ENCODE results near the gene ANTXR1. TPM values are rescaled to one million over a fixed set of nuclear protein-coding genes. Genes with fewer than 3 reads are reported as not detected.

ANTXR1 gene
- total RNA-seq, 5 donors from 2014 or later (not counting 1 experiment from before 2014, with no cell fraction given) = 0.19 to 0.79 (median 0.63) TPM; not detected in 1

DNA sequence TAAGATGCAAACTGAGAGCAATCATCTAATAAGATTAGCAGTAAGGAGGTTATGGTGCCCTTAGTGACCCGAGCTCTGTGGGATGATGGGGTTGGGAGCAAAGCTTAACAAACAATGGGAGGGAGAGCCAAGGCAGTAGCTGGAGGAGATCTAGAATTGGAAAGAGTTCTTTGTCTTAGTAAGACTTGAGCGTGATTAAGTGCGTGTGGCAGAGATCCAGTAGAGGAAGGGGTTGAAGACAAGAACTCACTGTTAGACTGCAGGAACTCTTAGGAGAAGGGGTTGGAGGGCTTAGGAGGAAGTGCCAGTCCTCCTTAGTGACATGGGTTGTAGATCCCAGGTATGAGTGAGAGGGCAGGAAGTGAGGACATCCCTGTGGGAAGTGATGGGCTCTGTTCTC lies 189.3 kb downstream of the ANTXR1 start:
- WGBS (ENCODE audit: insufficient coverage) = 86% methylated on average over 3 of the region's 3 CpGs
- ChIA-PET CTCF (no interaction called here), POLR2A (no interaction called here)
- Mint-ChIP-seq H3K4me1 (no peaks in the 10 kb centered on the region), H3K27ac (no peak overlapping the region), H3K27me3 (peaks cover 6% of the 10 kb centered on the region in 2 donors), H3K4me3 (no peak overlapping the region), H3K9me3 (no peaks in the 10 kb centered on the region), H3K36me3 (no peaks in the 10 kb centered on the region)
- no peak for DNase-seq
- no peak for ATAC-seq (replicated peaks in 1 of 4)
- H3K4me1 ChIP-seq (ENCODE audit: control insufficient read depth in 1 of 2, extremely low read depth in 1 of 2, insufficient read depth in 2 of 2, low read length in 2 of 2) = no peaks in the 10 kb centered on the region
- H3K27ac ChIP-seq (ENCODE audit: low read length) = no peak overlapping the region
- no peaks in the 10 kb centered on the region for H3K9me3 ChIP-seq
- H3K27me3 ChIP-seq (replicated peaks in 1 of 2; ENCODE audit: control insufficient read depth in 2 of 2, extremely low read depth in 1 of 2, insufficient read depth in 2 of 2, low read length in 1 of 2) = no peaks in the 10 kb centered on the region
- no peak overlapping the region for H3K4me3 ChIP-seq (ENCODE audit: control insufficient read depth in 1 of 2, extremely low read depth in 1 of 2, low read length in 1 of 2)
- no peaks in the 10 kb centered on the region for H3K36me3 ChIP-seq (ENCODE audit: control insufficient read depth in 2 of 2, extremely low read depth in 1 of 2, insufficient read depth in 1 of 2, low read length in 1 of 2)

DNA sequence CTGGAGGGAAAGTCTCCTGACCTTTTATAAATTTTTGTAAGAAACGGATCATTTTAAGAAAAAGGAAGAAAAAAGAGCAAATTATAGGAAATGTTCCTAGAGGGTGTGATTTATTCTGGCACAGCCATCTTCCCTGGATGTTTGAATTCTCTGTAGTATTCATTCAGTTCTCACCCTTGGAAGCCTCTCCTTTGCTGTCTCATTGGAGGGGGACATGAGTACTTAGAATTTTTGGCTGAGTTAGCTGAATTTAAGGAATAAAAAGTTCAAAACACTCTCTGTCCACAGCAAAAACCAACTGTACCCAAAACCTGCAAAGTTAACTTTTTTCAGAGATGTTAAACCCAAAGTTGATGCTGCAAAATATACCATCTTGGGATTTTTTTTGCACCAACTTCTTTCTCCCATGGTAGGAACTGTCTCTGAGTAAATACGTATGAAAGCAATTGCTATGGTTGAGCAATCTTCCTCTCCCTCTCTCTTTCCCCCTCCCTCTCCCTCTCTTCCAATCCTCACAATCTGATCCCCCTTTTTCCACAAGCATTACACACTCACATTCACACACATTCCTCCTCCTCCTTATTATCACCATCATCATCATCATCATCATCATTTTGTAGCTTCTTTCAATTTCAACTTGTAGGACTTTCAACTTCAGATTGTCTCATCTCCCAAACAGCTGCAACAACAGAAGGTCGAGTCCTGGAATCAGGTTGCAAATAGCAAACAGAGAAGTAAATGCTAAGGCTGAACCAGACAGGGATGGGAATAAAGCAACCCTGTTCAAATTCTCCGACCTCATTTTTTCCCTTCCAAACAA lies 190.4 kb downstream of the ANTXR1 start:
- Histone ChIP-seq H3K4me3 (ENCODE audit: control insufficient read depth in 1 of 2, extremely low read depth in 1 of 2, low read length in 1 of 2) (no peak overlapping the region), H3K9me3 (no peaks in the 10 kb centered on the region), H3K36me3 (ENCODE audit: control insufficient read depth in 2 of 2, extremely low read depth in 1 of 2, insufficient read depth in 1 of 2, low read length in 1 of 2) (no peaks in the 10 kb centered on the region), H3K27me3 (replicated peaks in 1 of 2; ENCODE audit: control insufficient read depth in 2 of 2, extremely low read depth in 1 of 2, insufficient read depth in 2 of 2, low read length in 1 of 2) (no peaks in the 10 kb centered on the region), H3K27ac (ENCODE audit: low read length) (no peak overlapping the region), H3K4me1 (ENCODE audit: control insufficient read depth in 1 of 2, extremely low read depth in 1 of 2, insufficient read depth in 2 of 2, low read length in 2 of 2) (no peaks in the 10 kb centered on the region)
- Mint-ChIP-seq H3K27ac (no peak overlapping the region), H3K36me3 (no peaks in the 10 kb centered on the region), H3K9me3 (no peaks in the 10 kb centered on the region), H3K4me3 (no peak overlapping the region), H3K4me1 (no peaks in the 10 kb centered on the region), H3K27me3 (peaks cover 6% of the 10 kb centered on the region in 2 donors)
- POLR2A ChIA-PET = no interaction called here
- 67% methylated on average over 1 of the region's 4 CpGs for WGBS (ENCODE audit: insufficient coverage)
- ATAC-seq (replicated peaks in 1 of 4) (no peak), DNase-seq (no peak)
- CTCF ChIA-PET = no interaction called here

DNA sequence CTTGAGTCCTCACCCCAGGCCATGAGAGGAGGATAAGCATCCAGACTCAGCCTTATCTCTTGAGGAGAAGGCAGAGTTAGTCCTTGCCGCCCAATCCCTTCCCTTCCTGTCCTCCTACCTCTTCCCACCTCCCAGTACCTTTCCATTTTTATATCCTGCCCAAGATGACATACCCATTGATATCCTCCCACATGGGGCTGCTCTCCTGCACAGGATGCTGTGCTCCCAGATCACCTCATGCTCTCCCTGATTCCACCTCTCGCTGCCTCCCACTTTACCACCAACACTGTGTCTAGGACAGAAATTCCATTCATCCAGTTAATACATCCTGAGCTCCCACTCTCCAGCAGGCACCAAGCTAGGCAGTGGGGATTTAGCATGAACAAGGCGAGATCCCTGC lies 191.7 kb downstream of the ANTXR1 start:
- no peaks in the 10 kb centered on the region for H3K4me1 Mint-ChIP-seq
- H3K27me3 ChIP-seq (replicated peaks in 1 of 2; ENCODE audit: control insufficient read depth in 2 of 2, extremely low read depth in 1 of 2, insufficient read depth in 2 of 2, low read length in 1 of 2) = no peaks in the 10 kb centered on the region
- WGBS (ENCODE audit: insufficient coverage) = 83% methylated on average over 3 of the region's 3 CpGs
- H3K36me3 Mint-ChIP-seq = no peaks in the 10 kb centered on the region
- H3K27me3 Mint-ChIP-seq = peaks cover 6% of the 10 kb centered on the region in 2 donors
- ChIA-PET CTCF (no interaction called here), POLR2A (no interaction called here)
- H3K36me3 ChIP-seq (ENCODE audit: control insufficient read depth in 2 of 2, extremely low read depth in 1 of 2, insufficient read depth in 1 of 2, low read length in 1 of 2) = no peaks in the 10 kb centered on the region
- no peaks in the 10 kb centered on the region for H3K4me1 ChIP-seq (ENCODE audit: control insufficient read depth in 1 of 2, extremely low read depth in 1 of 2, insufficient read depth in 2 of 2, low read length in 2 of 2)
- no peak overlapping the region for H3K4me3 Mint-ChIP-seq
- H3K27ac Mint-ChIP-seq = no peak overlapping the region
- H3K9me3 Mint-ChIP-seq = no peaks in the 10 kb centered on the region
- ATAC-seq (replicated peaks in 1 of 4) (no peak), DNase-seq (no peak)
- H3K9me3 ChIP-seq = no peaks in the 10 kb centered on the region
- no peak overlapping the region for H3K27ac ChIP-seq (ENCODE audit: low read length)
- no peak overlapping the region for H3K4me3 ChIP-seq (ENCODE audit: control insufficient read depth in 1 of 2, extremely low read depth in 1 of 2, low read length in 1 of 2)

DNA sequence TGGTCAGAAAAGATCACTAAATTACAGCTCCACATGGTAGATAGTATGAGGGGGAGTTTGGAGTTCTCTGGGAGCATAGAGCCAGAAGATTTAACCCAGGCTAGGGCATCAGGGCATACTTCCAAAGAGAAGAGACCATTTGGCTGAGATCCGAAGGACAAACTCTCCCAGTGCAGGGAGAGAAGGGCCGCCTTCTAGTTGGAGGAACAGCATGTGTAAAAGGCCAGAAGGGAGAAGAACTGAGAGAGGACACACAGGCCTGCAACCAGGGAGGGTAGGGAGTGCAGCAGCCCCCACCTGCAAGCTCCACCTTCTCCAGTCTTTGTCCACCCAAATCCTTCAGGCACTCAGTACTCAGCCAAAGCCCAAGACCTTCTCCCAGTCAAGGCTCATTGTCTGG lies 192.1 kb downstream of the ANTXR1 start:
- Histone ChIP-seq H3K27ac (ENCODE audit: low read length) (no peak overlapping the region), H3K36me3 (ENCODE audit: control insufficient read depth in 2 of 2, extremely low read depth in 1 of 2, insufficient read depth in 1 of 2, low read length in 1 of 2) (no peaks in the 10 kb centered on the region), H3K9me3 (no peaks in the 10 kb centered on the region), H3K4me1 (ENCODE audit: control insufficient read depth in 1 of 2, extremely low read depth in 1 of 2, insufficient read depth in 2 of 2, low read length in 2 of 2) (no peaks in the 10 kb centered on the region), H3K27me3 (replicated peaks in 1 of 2; ENCODE audit: control insufficient read depth in 2 of 2, extremely low read depth in 1 of 2, insufficient read depth in 2 of 2, low read length in 1 of 2) (no peaks in the 10 kb centered on the region), H3K4me3 (ENCODE audit: control insufficient read depth in 1 of 2, extremely low read depth in 1 of 2, low read length in 1 of 2) (no peak overlapping the region)
- no peaks in the 10 kb centered on the region for H3K4me1 Mint-ChIP-seq
- no peak overlapping the region for H3K27ac Mint-ChIP-seq
- DNase-seq (no peak), ATAC-seq (replicated peaks in 1 of 4) (no peak)
- H3K36me3 Mint-ChIP-seq = no peaks in the 10 kb centered on the region
- CTCF ChIA-PET = no interaction called here
- 80% methylated on average over 1 of the region's 2 CpGs for WGBS (ENCODE audit: insufficient coverage)
- no peaks in the 10 kb centered on the region for H3K9me3 Mint-ChIP-seq
- POLR2A ChIA-PET = no interaction called here
- peaks cover 6% of the 10 kb centered on the region in 2 donors for H3K27me3 Mint-ChIP-seq
- H3K4me3 Mint-ChIP-seq = no peak overlapping the region

DNA sequence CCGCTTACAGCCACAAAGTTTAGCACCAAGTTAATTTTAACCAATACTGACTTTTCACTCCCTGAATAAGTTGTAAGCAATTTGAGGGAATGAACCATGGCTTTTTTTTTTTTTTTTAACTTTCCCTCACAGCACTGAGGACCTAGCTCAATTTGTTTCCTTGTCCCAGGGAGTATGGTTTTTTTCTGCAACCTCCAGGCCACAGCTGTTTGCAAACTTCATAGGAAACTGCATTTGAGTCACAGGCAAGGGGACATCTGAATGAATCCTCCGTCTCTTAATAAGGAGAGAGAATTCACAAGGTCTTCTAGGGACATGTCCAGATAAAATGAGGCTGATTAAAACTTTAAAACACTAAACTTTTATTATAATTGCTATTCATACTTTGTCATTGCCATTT lies 192.5 kb downstream of the ANTXR1 start:
- no peaks in the 10 kb centered on the region for H3K36me3 ChIP-seq (ENCODE audit: control insufficient read depth in 2 of 2, extremely low read depth in 1 of 2, insufficient read depth in 1 of 2, low read length in 1 of 2)
- no peaks in the 10 kb centered on the region for H3K4me1 ChIP-seq (ENCODE audit: control insufficient read depth in 1 of 2, extremely low read depth in 1 of 2, insufficient read depth in 2 of 2, low read length in 2 of 2)
- no peaks in the 10 kb centered on the region for H3K9me3 ChIP-seq
- ATAC-seq (replicated peaks in 1 of 4) = no peak
- no peaks in the 10 kb centered on the region for H3K27me3 ChIP-seq (replicated peaks in 1 of 2; ENCODE audit: control insufficient read depth in 2 of 2, extremely low read depth in 1 of 2, insufficient read depth in 2 of 2, low read length in 1 of 2)
- no peak overlapping the region for H3K27ac ChIP-seq (ENCODE audit: low read length)
- ChIA-PET CTCF (no interaction called here), POLR2A (interaction anchor here in 1 of 2 donors (0.6 kb wide), 1 partner anchor 11 kb away, joined by 4 read pairs; no protein-coding TSS in a partner anchor)
- Mint-ChIP-seq H3K9me3 (no peaks in the 10 kb centered on the region), H3K4me1 (no peaks in the 10 kb centered on the region), H3K36me3 (no peaks in the 10 kb centered on the region), H3K27ac (no peak overlapping the region), H3K4me3 (no peak overlapping the region), H3K27me3 (peaks cover 6% of the 10 kb centered on the region in 2 donors)
- DNase-seq = no peak
- no peak overlapping the region for H3K4me3 ChIP-seq (ENCODE audit: control insufficient read depth in 1 of 2, extremely low read depth in 1 of 2, low read length in 1 of 2)
- no CpG with 5 or more reads among the region's 2 CpGs for WGBS (ENCODE audit: insufficient coverage)

DNA sequence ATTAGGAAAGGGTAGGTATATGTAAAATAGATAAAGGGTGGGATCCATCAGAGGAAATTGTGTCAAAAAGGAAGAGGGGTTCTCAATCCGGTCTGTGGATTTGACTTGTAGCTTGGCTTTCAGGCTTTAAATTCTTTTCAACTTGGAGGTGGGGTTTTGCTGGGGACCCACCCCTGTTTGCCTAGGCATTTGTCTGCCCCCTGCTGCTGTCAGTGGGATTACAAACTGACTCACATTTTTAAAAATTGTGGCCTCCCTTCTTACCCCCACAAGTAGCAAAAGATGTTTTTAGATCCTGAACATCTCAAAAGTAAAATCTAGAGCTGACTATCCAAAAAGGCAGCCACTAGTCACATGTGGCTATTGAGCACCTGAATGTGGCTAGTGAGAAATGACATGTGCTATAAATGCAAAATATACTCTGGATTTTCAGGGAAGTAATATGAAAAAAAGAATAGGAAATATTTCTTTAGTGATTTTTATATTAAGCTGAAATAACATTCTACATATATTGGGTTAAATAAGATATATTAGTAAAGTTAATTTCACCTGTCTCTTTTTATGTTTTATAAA lies 195.1 kb downstream of the ANTXR1 start:
- no CpG with 5 or more reads among the region's 1 CpG for WGBS (ENCODE audit: insufficient coverage)
- H3K27me3 Mint-ChIP-seq = peaks cover 6% of the 10 kb centered on the region in 2 donors
- Histone ChIP-seq H3K9me3 (no peaks in the 10 kb centered on the region), H3K27ac (ENCODE audit: low read length) (no peak overlapping the region), H3K27me3 (replicated peaks in 1 of 2; ENCODE audit: control insufficient read depth in 2 of 2, extremely low read depth in 1 of 2, insufficient read depth in 2 of 2, low read length in 1 of 2) (no peaks in the 10 kb centered on the region), H3K36me3 (ENCODE audit: control insufficient read depth in 2 of 2, extremely low read depth in 1 of 2, insufficient read depth in 1 of 2, low read length in 1 of 2) (no peaks in the 10 kb centered on the region), H3K4me1 (ENCODE audit: control insufficient read depth in 1 of 2, extremely low read depth in 1 of 2, insufficient read depth in 2 of 2, low read length in 2 of 2) (no peaks in the 10 kb centered on the region), H3K4me3 (ENCODE audit: control insufficient read depth in 1 of 2, extremely low read depth in 1 of 2, low read length in 1 of 2) (no peak overlapping the region)
- H3K4me1 Mint-ChIP-seq = no peaks in the 10 kb centered on the region
- H3K36me3 Mint-ChIP-seq = no peaks in the 10 kb centered on the region
- ChIA-PET CTCF (no interaction called here), POLR2A (no interaction called here)
- no peaks in the 10 kb centered on the region for H3K9me3 Mint-ChIP-seq
- ATAC-seq (replicated peaks in 1 of 4) = no peak
- DNase-seq = no peak
- no peak overlapping the region for H3K27ac Mint-ChIP-seq
- H3K4me3 Mint-ChIP-seq = no peak overlapping the region

Data from T-cell (primary cell).